ENCODE data around the gene KIAA1549.

- TF ChIP-seq, protein P1, sequence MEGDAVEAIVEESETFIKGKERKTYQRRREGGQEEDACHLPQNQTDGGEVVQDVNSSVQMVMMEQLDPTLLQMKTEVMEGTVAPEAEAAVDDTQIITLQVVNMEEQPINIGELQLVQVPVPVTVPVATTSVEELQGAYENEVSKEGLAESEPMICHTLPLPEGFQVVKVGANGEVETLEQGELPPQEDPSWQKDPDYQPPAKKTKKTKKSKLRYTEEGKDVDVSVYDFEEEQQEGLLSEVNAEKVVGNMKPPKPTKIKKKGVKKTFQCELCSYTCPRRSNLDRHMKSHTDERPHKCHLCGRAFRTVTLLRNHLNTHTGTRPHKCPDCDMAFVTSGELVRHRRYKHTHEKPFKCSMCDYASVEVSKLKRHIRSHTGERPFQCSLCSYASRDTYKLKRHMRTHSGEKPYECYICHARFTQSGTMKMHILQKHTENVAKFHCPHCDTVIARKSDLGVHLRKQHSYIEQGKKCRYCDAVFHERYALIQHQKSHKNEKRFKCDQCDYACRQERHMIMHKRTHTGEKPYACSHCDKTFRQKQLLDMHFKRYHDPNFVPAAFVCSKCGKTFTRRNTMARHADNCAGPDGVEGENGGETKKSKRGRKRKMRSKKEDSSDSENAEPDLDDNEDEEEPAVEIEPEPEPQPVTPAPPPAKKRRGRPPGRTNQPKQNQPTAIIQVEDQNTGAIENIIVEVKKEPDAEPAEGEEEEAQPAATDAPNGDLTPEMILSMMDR (IDR thresholded peaks at IDR 0.05; ENCODE audit: insufficient read depth, low read length, poor library complexity, severe bottlenecking): no peak
- TF ChIP-seq EZH2phosphoT487 (conservative IDR thresholded peaks at IDR 0.05; ENCODE audit: low read length): no peak
These were observed 85.5 kb downstream of the KIAA1549 start for GRCh38 chr7:138895679-138896078.
